H1 (cell line): ENCODE results near the gene DOCK11. TPM values are rescaled to one million over a fixed set of nuclear protein-coding genes. Genes with fewer than 3 reads are reported as not detected.

Experiments used
- SRF ChIP-seq: IDR thresholded peaks from 2 replicates; pipeline ENCODE4 v1.6.1; 2011; ENCODE audit warnings: mild to moderate bottlenecking, low read depth, low read length, moderate library complexity
- polyA plus RNA-seq, 7 experiments: library from polyadenylated mRNA; depleted of rRNA in 3 of 7; stranded (reverse) in 5 of 7; unstranded in 2 of 7; fragments of >200 nt in 5 of 7; fragments of 200-250 nt in 2 of 7; gene quantifications; 1 replicate in 5 of 7; 2 replicates in 1 of 7; 4 replicates in 1 of 7; pipeline versions ENCODE4 v1.2.1 to v1.2.3, GENCODE V29; 2011 to 2013; ENCODE audit warnings: missing spikeins in 2 of 7, mixed read lengths in 2 of 7
- total RNA-seq: library from RNA; stranded (reverse); fragmentation: NEBNext Ultra II Directional; extraction: Animal tissue kit (Norgen Biotek cat#: 25700); gene quantifications from 2 replicates; pipeline ENCODE4 v1.2.1, GENCODE V29; 2021
- TF ChIP-seq, protein P1 (sequence below): fragments of 300-600 bp; sonication (generic); IDR thresholded peaks from 2 replicates; pipeline ENCODE4 v1.7.1; 2012; ENCODE audit warnings: low read length, moderate library complexity, mild to moderate bottlenecking, inconsistent platforms; ENCODE audit not compliant: insufficient replicate concordance

The DOCK11 gene
- total and polyA plus RNA-seq, 2 of the 8 experiments (the other 6 are each of a cell fraction or from before 2014, with no cell fraction given), result 4.9 to 12.0 TPM

DNA sequence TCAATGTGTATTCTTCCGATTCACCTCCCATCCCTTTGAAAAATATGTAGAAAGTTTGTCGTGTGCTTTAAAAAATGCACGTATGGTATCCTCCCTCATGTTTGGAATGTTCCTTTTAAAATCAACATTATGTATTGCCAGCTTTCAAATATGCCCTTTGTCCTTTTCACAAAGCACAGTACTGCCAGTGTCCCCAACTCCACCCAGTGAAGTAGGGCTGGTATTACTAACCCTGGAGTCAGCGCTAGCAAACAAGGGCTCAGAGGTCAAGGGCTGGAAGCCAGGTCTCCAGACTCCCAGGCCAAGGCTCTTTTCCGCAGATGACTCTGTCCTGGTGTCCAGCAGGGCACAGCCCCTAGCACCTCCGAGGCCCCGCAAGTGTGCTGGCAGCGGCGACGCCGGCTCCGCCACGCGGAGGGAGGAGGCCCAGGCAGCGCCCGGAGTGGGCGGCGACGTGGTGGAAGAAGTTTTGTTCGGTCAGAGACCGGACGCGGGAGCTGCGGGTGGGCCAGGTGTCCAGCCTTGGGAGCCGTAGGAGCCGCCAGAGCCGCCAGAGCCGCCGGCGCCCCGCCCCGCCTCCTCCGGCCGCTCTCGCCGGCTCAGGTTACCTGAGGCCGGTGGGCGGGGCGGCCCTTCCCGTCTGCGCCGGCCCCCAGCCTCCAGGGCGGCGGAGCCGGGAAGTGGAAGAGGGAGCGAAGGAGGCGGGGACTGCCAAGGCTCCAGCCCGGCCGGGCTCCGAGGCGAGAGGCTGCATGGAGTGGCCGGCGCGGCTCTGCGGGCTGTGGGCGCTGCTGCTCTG, 231.5 kb downstream of the DOCK11 start, which contains the start of gene IL13RA1 (continued):
- TF ChIP-seq, protein P1, sequence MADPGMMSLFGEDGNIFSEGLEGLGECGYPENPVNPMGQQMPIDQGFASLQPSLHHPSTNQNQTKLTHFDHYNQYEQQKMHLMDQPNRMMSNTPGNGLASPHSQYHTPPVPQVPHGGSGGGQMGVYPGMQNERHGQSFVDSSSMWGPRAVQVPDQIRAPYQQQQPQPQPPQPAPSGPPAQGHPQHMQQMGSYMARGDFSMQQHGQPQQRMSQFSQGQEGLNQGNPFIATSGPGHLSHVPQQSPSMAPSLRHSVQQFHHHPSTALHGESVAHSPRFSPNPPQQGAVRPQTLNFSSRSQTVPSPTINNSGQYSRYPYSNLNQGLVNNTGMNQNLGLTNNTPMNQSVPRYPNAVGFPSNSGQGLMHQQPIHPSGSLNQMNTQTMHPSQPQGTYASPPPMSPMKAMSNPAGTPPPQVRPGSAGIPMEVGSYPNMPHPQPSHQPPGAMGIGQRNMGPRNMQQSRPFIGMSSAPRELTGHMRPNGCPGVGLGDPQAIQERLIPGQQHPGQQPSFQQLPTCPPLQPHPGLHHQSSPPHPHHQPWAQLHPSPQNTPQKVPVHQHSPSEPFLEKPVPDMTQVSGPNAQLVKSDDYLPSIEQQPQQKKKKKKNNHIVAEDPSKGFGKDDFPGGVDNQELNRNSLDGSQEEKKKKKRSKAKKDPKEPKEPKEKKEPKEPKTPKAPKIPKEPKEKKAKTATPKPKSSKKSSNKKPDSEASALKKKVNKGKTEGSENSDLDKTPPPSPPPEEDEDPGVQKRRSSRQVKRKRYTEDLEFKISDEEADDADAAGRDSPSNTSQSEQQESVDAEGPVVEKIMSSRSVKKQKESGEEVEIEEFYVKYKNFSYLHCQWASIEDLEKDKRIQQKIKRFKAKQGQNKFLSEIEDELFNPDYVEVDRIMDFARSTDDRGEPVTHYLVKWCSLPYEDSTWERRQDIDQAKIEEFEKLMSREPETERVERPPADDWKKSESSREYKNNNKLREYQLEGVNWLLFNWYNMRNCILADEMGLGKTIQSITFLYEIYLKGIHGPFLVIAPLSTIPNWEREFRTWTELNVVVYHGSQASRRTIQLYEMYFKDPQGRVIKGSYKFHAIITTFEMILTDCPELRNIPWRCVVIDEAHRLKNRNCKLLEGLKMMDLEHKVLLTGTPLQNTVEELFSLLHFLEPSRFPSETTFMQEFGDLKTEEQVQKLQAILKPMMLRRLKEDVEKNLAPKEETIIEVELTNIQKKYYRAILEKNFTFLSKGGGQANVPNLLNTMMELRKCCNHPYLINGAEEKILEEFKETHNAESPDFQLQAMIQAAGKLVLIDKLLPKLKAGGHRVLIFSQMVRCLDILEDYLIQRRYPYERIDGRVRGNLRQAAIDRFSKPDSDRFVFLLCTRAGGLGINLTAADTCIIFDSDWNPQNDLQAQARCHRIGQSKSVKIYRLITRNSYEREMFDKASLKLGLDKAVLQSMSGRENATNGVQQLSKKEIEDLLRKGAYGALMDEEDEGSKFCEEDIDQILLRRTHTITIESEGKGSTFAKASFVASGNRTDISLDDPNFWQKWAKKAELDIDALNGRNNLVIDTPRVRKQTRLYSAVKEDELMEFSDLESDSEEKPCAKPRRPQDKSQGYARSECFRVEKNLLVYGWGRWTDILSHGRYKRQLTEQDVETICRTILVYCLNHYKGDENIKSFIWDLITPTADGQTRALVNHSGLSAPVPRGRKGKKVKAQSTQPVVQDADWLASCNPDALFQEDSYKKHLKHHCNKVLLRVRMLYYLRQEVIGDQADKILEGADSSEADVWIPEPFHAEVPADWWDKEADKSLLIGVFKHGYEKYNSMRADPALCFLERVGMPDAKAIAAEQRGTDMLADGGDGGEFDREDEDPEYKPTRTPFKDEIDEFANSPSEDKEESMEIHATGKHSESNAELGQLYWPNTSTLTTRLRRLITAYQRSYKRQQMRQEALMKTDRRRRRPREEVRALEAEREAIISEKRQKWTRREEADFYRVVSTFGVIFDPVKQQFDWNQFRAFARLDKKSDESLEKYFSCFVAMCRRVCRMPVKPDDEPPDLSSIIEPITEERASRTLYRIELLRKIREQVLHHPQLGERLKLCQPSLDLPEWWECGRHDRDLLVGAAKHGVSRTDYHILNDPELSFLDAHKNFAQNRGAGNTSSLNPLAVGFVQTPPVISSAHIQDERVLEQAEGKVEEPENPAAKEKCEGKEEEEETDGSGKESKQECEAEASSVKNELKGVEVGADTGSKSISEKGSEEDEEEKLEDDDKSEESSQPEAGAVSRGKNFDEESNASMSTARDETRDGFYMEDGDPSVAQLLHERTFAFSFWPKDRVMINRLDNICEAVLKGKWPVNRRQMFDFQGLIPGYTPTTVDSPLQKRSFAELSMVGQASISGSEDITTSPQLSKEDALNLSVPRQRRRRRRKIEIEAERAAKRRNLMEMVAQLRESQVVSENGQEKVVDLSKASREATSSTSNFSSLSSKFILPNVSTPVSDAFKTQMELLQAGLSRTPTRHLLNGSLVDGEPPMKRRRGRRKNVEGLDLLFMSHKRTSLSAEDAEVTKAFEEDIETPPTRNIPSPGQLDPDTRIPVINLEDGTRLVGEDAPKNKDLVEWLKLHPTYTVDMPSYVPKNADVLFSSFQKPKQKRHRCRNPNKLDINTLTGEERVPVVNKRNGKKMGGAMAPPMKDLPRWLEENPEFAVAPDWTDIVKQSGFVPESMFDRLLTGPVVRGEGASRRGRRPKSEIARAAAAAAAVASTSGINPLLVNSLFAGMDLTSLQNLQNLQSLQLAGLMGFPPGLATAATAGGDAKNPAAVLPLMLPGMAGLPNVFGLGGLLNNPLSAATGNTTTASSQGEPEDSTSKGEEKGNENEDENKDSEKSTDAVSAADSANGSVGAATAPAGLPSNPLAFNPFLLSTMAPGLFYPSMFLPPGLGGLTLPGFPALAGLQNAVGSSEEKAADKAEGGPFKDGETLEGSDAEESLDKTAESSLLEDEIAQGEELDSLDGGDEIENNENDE, result no peak
- TF ChIP-seq SRF, result no peak
- TF ChIP-seq, all 59 proteins: peak for 5
